GM12892 (cell line): ENCODE results near the gene NPC1L1.

Experiments
- POLR2A ChIP-seq: IDR thresholded peaks from 2 replicates; pipeline ENCODE4 v1.6.1; 2011; ENCODE audit warnings: low read depth, low read length, control low read depth
- POLR2AphosphoS5 ChIP-seq: IDR thresholded peaks from 2 replicates; pipeline ENCODE4 v1.6.1; 2011; ENCODE audit warnings: low read depth, low read length, control low read depth

- TF ChIP-seq POLR2A (no peak), POLR2AphosphoS5 (no peak)
Observed at GRCh38 chr7:44470628-44471245, 70.4 kb downstream of the NPC1L1 start.
